Measurements from ENCODE around the gene FYN. TPM values are rescaled to one million over a fixed set of nuclear protein-coding genes. Genes with fewer than 3 reads are reported as not detected.
A peak's percentile ranks its signal among the peaks of the same experiment; 100 is the strongest.

Gene FYN
- total RNA-seq, 1 donor from 2014 or later = 121 TPM

GRCh38 chr6:111658462-111659154, 214.6 kb downstream of the FYN start:
- no peak for DNase-seq (ENCODE audit: extremely low spot score, unreplicated experiment)
- Mint-ChIP-seq H3K27me3 (ENCODE audit: unreplicated experiment) (no peaks in the 10 kb centered on the region), H3K4me3 (ENCODE audit: unreplicated experiment) (no peak overlapping the region), H3K27ac (ENCODE audit: unreplicated experiment) (no peak overlapping the region), H3K9me3 (ENCODE audit: unreplicated experiment) (no peaks in the 10 kb centered on the region), H3K36me3 (ENCODE audit: unreplicated experiment) (peaks cover 8% of the 10 kb centered on the region), H3K4me1 (ENCODE audit: unreplicated experiment) (peaks cover 32% of the 10 kb centered on the region)
- TF ChIP-seq, protein P1, sequence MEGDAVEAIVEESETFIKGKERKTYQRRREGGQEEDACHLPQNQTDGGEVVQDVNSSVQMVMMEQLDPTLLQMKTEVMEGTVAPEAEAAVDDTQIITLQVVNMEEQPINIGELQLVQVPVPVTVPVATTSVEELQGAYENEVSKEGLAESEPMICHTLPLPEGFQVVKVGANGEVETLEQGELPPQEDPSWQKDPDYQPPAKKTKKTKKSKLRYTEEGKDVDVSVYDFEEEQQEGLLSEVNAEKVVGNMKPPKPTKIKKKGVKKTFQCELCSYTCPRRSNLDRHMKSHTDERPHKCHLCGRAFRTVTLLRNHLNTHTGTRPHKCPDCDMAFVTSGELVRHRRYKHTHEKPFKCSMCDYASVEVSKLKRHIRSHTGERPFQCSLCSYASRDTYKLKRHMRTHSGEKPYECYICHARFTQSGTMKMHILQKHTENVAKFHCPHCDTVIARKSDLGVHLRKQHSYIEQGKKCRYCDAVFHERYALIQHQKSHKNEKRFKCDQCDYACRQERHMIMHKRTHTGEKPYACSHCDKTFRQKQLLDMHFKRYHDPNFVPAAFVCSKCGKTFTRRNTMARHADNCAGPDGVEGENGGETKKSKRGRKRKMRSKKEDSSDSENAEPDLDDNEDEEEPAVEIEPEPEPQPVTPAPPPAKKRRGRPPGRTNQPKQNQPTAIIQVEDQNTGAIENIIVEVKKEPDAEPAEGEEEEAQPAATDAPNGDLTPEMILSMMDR (IDR thresholded peaks at IDR 0.05) = no peak

DNA sequence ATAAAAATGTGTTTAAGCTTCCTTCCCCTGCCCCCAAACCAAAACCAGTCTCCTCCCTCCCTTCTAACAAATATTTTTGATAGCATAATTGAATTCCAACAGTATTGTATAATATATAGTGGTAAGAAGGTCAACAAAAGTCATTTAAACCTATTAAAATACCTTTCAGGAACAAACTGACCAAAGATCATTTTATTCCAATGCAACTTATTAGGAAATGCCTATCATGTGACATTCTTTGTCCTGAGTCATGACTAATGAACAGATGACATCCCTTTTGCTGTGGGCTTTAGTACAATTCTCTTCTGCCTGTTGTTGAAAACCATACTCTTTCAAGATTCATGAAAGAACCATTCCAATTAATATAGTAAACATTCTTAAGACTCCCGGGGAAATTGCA, 216.1 kb downstream of the FYN start:
- Mint-ChIP-seq H3K36me3 (ENCODE audit: unreplicated experiment) (peaks cover 8% of the 10 kb centered on the region), H3K27ac (ENCODE audit: unreplicated experiment) (peak overlapping the region; percentile 55), H3K27me3 (ENCODE audit: unreplicated experiment) (no peaks in the 10 kb centered on the region), H3K4me3 (ENCODE audit: unreplicated experiment) (no peak overlapping the region), H3K4me1 (ENCODE audit: unreplicated experiment) (peaks cover 18% of the 10 kb centered on the region), H3K9me3 (ENCODE audit: unreplicated experiment) (no peaks in the 10 kb centered on the region)
- DNase-seq (ENCODE audit: extremely low spot score, unreplicated experiment) = no peak
- TF ChIP-seq, protein P1 (IDR thresholded peaks at IDR 0.05) = no peak

DNA sequence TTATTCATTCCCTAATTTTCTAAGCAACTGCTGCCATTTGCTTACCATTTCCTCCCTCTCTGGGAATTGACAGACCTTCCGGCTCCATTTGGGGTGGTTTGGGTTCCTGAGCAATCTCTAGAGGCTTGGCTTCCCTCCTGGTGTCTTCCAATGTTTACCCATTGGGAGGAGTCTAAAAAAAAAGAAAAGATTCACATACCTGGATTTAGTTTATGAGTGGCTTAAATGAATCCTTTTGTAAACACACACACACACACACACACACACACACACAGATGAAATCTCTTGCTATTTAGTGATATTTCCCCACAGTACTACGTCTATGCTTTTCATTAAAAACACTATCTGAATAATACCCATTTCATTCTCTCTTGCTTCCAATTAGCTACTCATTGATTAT, 219.3 kb downstream of the FYN start:
- no peak for DNase-seq (ENCODE audit: extremely low spot score, unreplicated experiment)
- Mint-ChIP-seq H3K36me3 (ENCODE audit: unreplicated experiment) (no peaks in the 10 kb centered on the region), H3K9me3 (ENCODE audit: unreplicated experiment) (no peaks in the 10 kb centered on the region), H3K27ac (ENCODE audit: unreplicated experiment) (no peak overlapping the region), H3K27me3 (ENCODE audit: unreplicated experiment) (no peaks in the 10 kb centered on the region), H3K4me1 (ENCODE audit: unreplicated experiment) (peaks cover 9% of the 10 kb centered on the region), H3K4me3 (ENCODE audit: unreplicated experiment) (no peak overlapping the region)
- TF ChIP-seq, protein P1 (IDR thresholded peaks at IDR 0.05) = no peak

DNA sequence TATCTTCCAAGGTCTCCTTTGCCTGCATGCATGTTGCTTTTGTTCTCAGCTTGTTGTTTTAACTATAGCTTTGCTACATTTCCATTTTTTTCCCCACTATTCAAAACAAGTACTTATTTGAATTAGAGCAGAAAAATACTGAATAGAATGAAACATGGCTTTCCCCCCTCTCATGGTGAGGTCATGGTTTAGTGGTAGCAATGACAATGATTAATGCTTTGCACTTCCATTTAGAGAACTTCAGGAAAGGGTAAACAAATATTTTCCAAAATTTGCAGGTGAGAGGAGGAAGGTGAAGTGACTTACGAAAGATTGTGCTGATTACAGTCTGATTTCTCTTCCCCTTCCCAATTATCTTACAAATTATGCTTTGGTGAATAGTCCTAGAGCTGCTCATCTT, 219.8 kb downstream of the FYN start:
- H3K27ac Mint-ChIP-seq (ENCODE audit: unreplicated experiment) = no peak overlapping the region
- no peaks in the 10 kb centered on the region for H3K27me3 Mint-ChIP-seq (ENCODE audit: unreplicated experiment)
- no peak for DNase-seq (ENCODE audit: extremely low spot score, unreplicated experiment)
- H3K36me3 Mint-ChIP-seq (ENCODE audit: unreplicated experiment) = no peaks in the 10 kb centered on the region
- H3K9me3 Mint-ChIP-seq (ENCODE audit: unreplicated experiment) = no peaks in the 10 kb centered on the region
- TF ChIP-seq, protein P1 (IDR thresholded peaks at IDR 0.05) = no peak
- H3K4me3 Mint-ChIP-seq (ENCODE audit: unreplicated experiment) = no peak overlapping the region
- peaks cover 9% of the 10 kb centered on the region for H3K4me1 Mint-ChIP-seq (ENCODE audit: unreplicated experiment)

DNA sequence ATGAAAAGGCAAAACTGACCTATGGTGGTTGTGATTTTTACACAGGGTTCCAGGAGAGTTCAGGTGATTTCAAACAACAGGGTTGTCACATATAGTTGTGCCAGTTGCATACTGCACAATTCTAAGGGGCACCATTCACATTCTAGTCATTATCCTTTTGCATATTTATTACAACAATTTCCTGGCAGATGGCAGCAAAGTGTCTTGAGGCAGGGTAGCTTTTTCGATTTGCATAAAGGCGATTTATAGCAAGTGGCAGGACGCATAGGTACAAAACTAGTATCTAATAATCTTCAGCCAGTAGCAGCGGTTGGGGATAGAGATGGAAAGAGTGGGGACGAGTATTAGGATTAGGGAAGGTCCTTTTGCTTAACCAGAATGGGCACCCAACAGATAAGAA, 221.1 kb downstream of the FYN start:
- TF ChIP-seq, protein P1 (IDR thresholded peaks at IDR 0.05) = no peak
- DNase-seq (ENCODE audit: extremely low spot score, unreplicated experiment) = no peak
- H3K4me1 Mint-ChIP-seq (ENCODE audit: unreplicated experiment) = peaks cover 4% of the 10 kb centered on the region
- no peak overlapping the region for H3K4me3 Mint-ChIP-seq (ENCODE audit: unreplicated experiment)
- no peak overlapping the region for H3K27ac Mint-ChIP-seq (ENCODE audit: unreplicated experiment)
- H3K27me3 Mint-ChIP-seq (ENCODE audit: unreplicated experiment) = no peaks in the 10 kb centered on the region
- H3K36me3 Mint-ChIP-seq (ENCODE audit: unreplicated experiment) = no peaks in the 10 kb centered on the region
- no peaks in the 10 kb centered on the region for H3K9me3 Mint-ChIP-seq (ENCODE audit: unreplicated experiment)
